Panc1 (cell line): ENCODE data around the gene C3orf80.

ENCODE experiments used
- POLR2AphosphoS5 ChIP-seq: IDR thresholded peaks from 2 replicates; pipeline ENCODE4 v1.6.1; 2012; ENCODE audit warnings: mild to moderate bottlenecking, low read depth, low read length, moderate library complexity
- SIN3A ChIP-seq: IDR thresholded peaks from 2 replicates; pipeline ENCODE4 v1.6.1; 2012; ENCODE audit warnings: low read depth, mild to moderate bottlenecking, low read length, moderate library complexity, borderline replicate concordance; ENCODE audit not compliant: insufficient read depth
- TCF7L2 ChIP-seq: IDR thresholded peaks from 2 replicates; pipeline ENCODE4 v1.6.1; 2011; ENCODE audit warnings: mild to moderate bottlenecking, low read depth, low read length, inconsistent platforms
- TF ChIP-seq, protein P1 (sequence below): fragments of 450-650 bp; IDR thresholded peaks from 2 replicates; pipeline ENCODE4 v1.5.1; 2017; ENCODE audit warnings: mild to moderate bottlenecking

DNA sequence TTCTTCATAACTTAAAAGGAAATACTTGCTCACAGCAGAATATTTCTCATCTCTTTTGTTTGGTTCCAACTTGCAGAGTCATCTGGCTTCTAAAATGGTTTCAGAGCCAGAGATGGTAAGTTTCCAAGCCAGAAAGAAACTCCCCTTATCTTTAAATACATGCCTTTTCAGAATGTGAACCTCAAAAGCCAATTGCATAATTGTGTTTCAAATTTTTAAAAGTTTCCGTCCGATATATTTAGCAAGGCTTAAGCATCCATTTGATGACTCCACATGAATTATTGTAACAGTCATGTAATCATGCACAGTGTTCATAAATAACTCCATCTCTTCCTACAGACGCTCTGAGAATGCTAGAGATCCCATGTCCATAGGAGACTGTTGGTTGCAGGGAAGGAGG lies 40.6 kb upstream of the C3orf80 start:
- TF ChIP-seq, protein P1, sequence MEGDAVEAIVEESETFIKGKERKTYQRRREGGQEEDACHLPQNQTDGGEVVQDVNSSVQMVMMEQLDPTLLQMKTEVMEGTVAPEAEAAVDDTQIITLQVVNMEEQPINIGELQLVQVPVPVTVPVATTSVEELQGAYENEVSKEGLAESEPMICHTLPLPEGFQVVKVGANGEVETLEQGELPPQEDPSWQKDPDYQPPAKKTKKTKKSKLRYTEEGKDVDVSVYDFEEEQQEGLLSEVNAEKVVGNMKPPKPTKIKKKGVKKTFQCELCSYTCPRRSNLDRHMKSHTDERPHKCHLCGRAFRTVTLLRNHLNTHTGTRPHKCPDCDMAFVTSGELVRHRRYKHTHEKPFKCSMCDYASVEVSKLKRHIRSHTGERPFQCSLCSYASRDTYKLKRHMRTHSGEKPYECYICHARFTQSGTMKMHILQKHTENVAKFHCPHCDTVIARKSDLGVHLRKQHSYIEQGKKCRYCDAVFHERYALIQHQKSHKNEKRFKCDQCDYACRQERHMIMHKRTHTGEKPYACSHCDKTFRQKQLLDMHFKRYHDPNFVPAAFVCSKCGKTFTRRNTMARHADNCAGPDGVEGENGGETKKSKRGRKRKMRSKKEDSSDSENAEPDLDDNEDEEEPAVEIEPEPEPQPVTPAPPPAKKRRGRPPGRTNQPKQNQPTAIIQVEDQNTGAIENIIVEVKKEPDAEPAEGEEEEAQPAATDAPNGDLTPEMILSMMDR, result no peak
- TF ChIP-seq POLR2AphosphoS5 (no peak), SIN3A (no peak), TCF7L2 (no peak)
